ENCODE measurements around the gene PLCB1. TPM values are rescaled to one million over a fixed set of nuclear protein-coding genes. Genes with fewer than 3 reads are reported as not detected.

PLCB1 gene
- total and polyA plus RNA-seq, 7 donors, result 1.5 to 10.7 (median 4.2) TPM

DNA sequence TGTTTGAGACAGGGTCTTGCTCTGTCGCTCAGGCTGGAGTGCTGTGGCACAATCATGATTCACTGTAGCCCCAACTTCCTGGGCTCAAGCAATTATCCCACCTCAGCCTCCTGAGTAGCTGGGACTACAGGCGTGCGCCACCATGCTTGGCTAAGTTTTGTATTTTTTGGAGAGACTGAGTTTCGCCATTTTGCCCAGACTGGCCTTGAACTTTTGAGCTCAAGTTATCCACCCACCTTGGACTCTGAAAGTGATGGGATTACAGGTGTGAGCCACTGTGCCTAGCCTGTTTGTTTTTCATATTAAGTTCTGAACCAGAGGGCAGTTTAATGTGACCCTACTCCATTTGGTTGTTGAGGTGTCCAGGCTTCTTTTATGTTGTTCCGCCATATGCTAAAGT is 194.8 kb downstream of the PLCB1 start:
- intact Hi-C loops (cut with DNase I), result no loop called here
- no peak for DNase-seq
- TF ChIP-seq, protein P1, sequence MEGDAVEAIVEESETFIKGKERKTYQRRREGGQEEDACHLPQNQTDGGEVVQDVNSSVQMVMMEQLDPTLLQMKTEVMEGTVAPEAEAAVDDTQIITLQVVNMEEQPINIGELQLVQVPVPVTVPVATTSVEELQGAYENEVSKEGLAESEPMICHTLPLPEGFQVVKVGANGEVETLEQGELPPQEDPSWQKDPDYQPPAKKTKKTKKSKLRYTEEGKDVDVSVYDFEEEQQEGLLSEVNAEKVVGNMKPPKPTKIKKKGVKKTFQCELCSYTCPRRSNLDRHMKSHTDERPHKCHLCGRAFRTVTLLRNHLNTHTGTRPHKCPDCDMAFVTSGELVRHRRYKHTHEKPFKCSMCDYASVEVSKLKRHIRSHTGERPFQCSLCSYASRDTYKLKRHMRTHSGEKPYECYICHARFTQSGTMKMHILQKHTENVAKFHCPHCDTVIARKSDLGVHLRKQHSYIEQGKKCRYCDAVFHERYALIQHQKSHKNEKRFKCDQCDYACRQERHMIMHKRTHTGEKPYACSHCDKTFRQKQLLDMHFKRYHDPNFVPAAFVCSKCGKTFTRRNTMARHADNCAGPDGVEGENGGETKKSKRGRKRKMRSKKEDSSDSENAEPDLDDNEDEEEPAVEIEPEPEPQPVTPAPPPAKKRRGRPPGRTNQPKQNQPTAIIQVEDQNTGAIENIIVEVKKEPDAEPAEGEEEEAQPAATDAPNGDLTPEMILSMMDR (IDR thresholded peaks at IDR 0.05), result no peak

GRCh38 chr20:8328189-8328588 is 196.1 kb downstream of the PLCB1 start:
- Histone ChIP-seq H3K27me3 (ENCODE audit: insufficient read depth in 3 of 3, low read length in 2 of 3) (no peaks in the 10 kb centered on the region), H3K36me3 (ENCODE audit: insufficient read depth in 1 of 2, low read depth in 1 of 2) (no peaks in the 10 kb centered on the region), H3K4me3 (no peak overlapping the region), H3K4me1 (no peaks in the 10 kb centered on the region), H3K27ac (no peak overlapping the region), H3K9me3 (no peaks in the 10 kb centered on the region)
- DNase-seq, result no peak
- TF ChIP-seq, protein P1 (IDR thresholded peaks at IDR 0.05), result no peak
- intact Hi-C loops (cut with DNase I), result no loop called here
- ATAC-seq, result no peak
- WGBS, 3 donors, result 82 to 94% (median 83%) methylated on average over 1 of the region's 1 CpG

More for the DNA sequence above, 194.8 kb downstream of the PLCB1 start:
- no peaks in the 10 kb centered on the region for H3K27me3 ChIP-seq (ENCODE audit: insufficient read depth in 3 of 3, low read length in 2 of 3)
- no peak overlapping the region for H3K27ac ChIP-seq
- no peak overlapping the region for H3K4me3 ChIP-seq
- no peaks in the 10 kb centered on the region for H3K4me1 ChIP-seq
- no peaks in the 10 kb centered on the region for H3K9me3 ChIP-seq
- WGBS, 3 donors, result 95 to 99% (median 98%) methylated on average over 5 of the region's 5 CpGs
- no peak for ATAC-seq
- no peaks in the 10 kb centered on the region for H3K36me3 ChIP-seq (ENCODE audit: insufficient read depth in 1 of 2, low read depth in 1 of 2)

- intact Hi-C loops (cut with DNase I), result no loop called here
- Histone ChIP-seq H3K27ac (no peak overlapping the region), H3K4me1 (no peaks in the 10 kb centered on the region), H3K9me3 (no peaks in the 10 kb centered on the region), H3K36me3 (ENCODE audit: insufficient read depth in 1 of 2, low read depth in 1 of 2) (no peaks in the 10 kb centered on the region), H3K4me3 (no peak overlapping the region), H3K27me3 (ENCODE audit: insufficient read depth in 3 of 3, low read length in 2 of 3) (no peaks in the 10 kb centered on the region)
- TF ChIP-seq, protein P1 (IDR thresholded peaks at IDR 0.05), result no peak
- no peak for ATAC-seq
- 71 to 84% (median 82%) methylated on average over 3 of the region's 3 CpGs for WGBS, 3 donors
- DNase-seq, result no peak
Observed at GRCh38 chr20:8330319-8330784, 198.3 kb downstream of the PLCB1 start.

- TF ChIP-seq, protein P1 (IDR thresholded peaks at IDR 0.05), result no peak
- ATAC-seq (no peak), DNase-seq (no peak)
- no peaks in the 10 kb centered on the region for H3K36me3 ChIP-seq (ENCODE audit: insufficient read depth in 1 of 2, low read depth in 1 of 2)
- no peak overlapping the region for H3K4me3 ChIP-seq
- no peak overlapping the region for H3K27ac ChIP-seq
- 73 to 82% (median 75%) methylated on average over 3 of the region's 3 CpGs for WGBS, 3 donors
- no peaks in the 10 kb centered on the region for H3K27me3 ChIP-seq (ENCODE audit: insufficient read depth in 3 of 3, low read length in 2 of 3)
- H3K9me3 ChIP-seq, result no peaks in the 10 kb centered on the region
- H3K4me1 ChIP-seq, result no peaks in the 10 kb centered on the region
- intact Hi-C loops (cut with DNase I), result no loop called here
Observed at GRCh38 chr20:8330785-8331695, 199.0 kb downstream of the PLCB1 start.
